ENCODE measurements around the gene ZNF562. TPM values are rescaled to one million over a fixed set of nuclear protein-coding genes. Genes with fewer than 3 reads are reported as not detected.
A peak's percentile ranks its signal among the peaks of the same experiment; 100 is the strongest.

Gene ZNF562
- total RNA-seq, 1 donor from 2014 or later = 28.4 TPM

DNA sequence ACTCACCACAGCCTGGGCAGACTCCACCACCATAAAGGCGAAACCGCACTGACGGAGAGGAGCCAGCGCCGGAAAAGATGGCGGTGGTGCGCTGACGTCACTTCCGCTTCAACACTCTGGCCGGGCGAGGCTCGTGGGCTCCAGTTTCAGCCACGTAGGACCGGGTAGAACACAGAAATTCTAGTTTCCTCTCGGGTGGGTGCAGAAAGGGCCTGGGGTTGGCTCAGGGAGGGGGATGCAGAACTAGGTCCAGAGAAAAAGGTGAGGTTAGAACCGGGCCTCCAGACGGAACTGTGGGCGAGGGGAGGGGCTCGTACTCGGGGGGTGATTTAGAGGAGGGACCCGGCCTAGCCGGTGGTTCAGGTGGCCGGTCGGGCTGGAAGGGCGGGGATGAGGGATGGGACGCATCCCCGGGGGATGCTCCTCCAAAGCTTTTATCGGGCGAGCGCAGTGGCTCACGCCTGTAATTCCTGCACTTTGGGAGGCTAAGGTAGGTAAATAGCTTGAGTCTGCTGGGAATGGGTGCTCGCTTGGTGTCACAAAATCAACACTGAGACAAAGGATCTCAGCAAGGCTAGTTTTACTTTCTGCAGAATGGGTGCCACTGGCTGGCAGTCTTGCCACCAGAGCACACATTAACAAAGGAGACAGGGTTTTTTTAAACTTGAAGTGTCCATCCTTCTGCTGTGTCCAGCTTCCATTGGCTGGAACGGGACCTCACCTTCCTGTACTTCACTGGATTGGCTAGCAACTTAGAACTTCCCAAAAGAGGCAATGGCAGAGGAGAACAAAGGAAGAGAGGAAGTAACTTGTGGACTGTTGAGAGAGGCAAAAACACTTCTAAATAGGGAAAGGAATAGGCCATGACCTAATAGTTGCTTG, 53.5 kb downstream of the ZNF562 start, which contains the start of gene ZNF561:
Gene ZNF561, minus strand, starts transcription at position 77 of the 882 bp plus-strand sequence. CDS start 1,776 bp downstream, outside the sequence.
- H3K9me3 Mint-ChIP-seq (ENCODE audit: low read depth) = peaks cover 8% of the 10 kb centered on the region
- peaks cover 30% of the 10 kb centered on the region for H3K36me3 Mint-ChIP-seq (ENCODE audit: insufficient read depth)
- peak within 1 kb of the TSS; percentile 98 for H3K4me3 Mint-ChIP-seq (ENCODE audit: low read depth)
- H3K27me3 Mint-ChIP-seq = no peaks in the 10 kb centered on the region
- peak; percentile 65 for DNase-seq (ENCODE audit: low spot score, unreplicated experiment)
- TF ChIP-seq, protein P1, sequence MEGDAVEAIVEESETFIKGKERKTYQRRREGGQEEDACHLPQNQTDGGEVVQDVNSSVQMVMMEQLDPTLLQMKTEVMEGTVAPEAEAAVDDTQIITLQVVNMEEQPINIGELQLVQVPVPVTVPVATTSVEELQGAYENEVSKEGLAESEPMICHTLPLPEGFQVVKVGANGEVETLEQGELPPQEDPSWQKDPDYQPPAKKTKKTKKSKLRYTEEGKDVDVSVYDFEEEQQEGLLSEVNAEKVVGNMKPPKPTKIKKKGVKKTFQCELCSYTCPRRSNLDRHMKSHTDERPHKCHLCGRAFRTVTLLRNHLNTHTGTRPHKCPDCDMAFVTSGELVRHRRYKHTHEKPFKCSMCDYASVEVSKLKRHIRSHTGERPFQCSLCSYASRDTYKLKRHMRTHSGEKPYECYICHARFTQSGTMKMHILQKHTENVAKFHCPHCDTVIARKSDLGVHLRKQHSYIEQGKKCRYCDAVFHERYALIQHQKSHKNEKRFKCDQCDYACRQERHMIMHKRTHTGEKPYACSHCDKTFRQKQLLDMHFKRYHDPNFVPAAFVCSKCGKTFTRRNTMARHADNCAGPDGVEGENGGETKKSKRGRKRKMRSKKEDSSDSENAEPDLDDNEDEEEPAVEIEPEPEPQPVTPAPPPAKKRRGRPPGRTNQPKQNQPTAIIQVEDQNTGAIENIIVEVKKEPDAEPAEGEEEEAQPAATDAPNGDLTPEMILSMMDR (IDR thresholded peaks at IDR 0.05; ENCODE audit: unreplicated experiment) = no peak
- H3K4me1 Mint-ChIP-seq (ENCODE audit: low read depth) = peaks cover 20% of the 10 kb centered on the region
- H3K27ac Mint-ChIP-seq = peak within 1 kb of the TSS; percentile 100

- Mint-ChIP-seq H3K27me3 (no peaks in the 10 kb centered on the region), H3K27ac (peak overlapping the region; percentile 100), H3K9me3 (ENCODE audit: low read depth) (peaks cover 10% of the 10 kb centered on the region), H3K4me1 (ENCODE audit: low read depth) (peaks cover 19% of the 10 kb centered on the region), H3K4me3 (ENCODE audit: low read depth) (peak overlapping the region; percentile 98), H3K36me3 (ENCODE audit: insufficient read depth) (peaks cover 36% of the 10 kb centered on the region)
- TF ChIP-seq, protein P1 (IDR thresholded peaks at IDR 0.05; ENCODE audit: unreplicated experiment) = no peak
- DNase-seq (ENCODE audit: low spot score, unreplicated experiment) = no peak
These were observed 54.1 kb downstream of the ZNF562 start for GRCh38 chr19:9620842-9621155.

- Mint-ChIP-seq H3K4me1 (ENCODE audit: low read depth) (peaks cover 4% of the 10 kb centered on the region), H3K9me3 (ENCODE audit: low read depth) (peaks cover 30% of the 10 kb centered on the region), H3K36me3 (ENCODE audit: insufficient read depth) (peaks cover 82% of the 10 kb centered on the region), H3K4me3 (ENCODE audit: low read depth) (no peak overlapping the region), H3K27ac (peak overlapping the region; percentile 78), H3K27me3 (no peaks in the 10 kb centered on the region)
- TF ChIP-seq, protein P1 (IDR thresholded peaks at IDR 0.05; ENCODE audit: unreplicated experiment) = no peak
- no peak for DNase-seq (ENCODE audit: low spot score, unreplicated experiment)
These were observed 59.1 kb downstream of the ZNF562 start for GRCh38 chr19:9615844-9616243.

- H3K27ac Mint-ChIP-seq = peak overlapping the region; percentile 56
- H3K36me3 Mint-ChIP-seq (ENCODE audit: insufficient read depth) = peaks cover 82% of the 10 kb centered on the region
- DNase-seq (ENCODE audit: low spot score, unreplicated experiment) = no peak
- peaks cover 43% of the 10 kb centered on the region for H3K9me3 Mint-ChIP-seq (ENCODE audit: low read depth)
- no peaks in the 10 kb centered on the region for H3K27me3 Mint-ChIP-seq
- TF ChIP-seq, protein P1 (IDR thresholded peaks at IDR 0.05; ENCODE audit: unreplicated experiment) = no peak
- no peaks in the 10 kb centered on the region for H3K4me1 Mint-ChIP-seq (ENCODE audit: low read depth)
- no peak overlapping the region for H3K4me3 Mint-ChIP-seq (ENCODE audit: low read depth)
These were observed 64.3 kb downstream of the ZNF562 start for GRCh38 chr19:9610484-9611113.

GRCh38 chr19:9608912-9609311, 66.0 kb downstream of the ZNF562 start:
- H3K9me3 Mint-ChIP-seq (ENCODE audit: low read depth) = peaks cover 38% of the 10 kb centered on the region
- no peak overlapping the region for H3K4me3 Mint-ChIP-seq (ENCODE audit: low read depth)
- no peak overlapping the region for H3K27ac Mint-ChIP-seq
- no peaks in the 10 kb centered on the region for H3K4me1 Mint-ChIP-seq (ENCODE audit: low read depth)
- H3K27me3 Mint-ChIP-seq = no peaks in the 10 kb centered on the region
- DNase-seq (ENCODE audit: low spot score, unreplicated experiment) = no peak
- peaks cover 69% of the 10 kb centered on the region for H3K36me3 Mint-ChIP-seq (ENCODE audit: insufficient read depth)
- TF ChIP-seq, protein P1 (IDR thresholded peaks at IDR 0.05; ENCODE audit: unreplicated experiment) = no peak
